ENCODE results near the gene TGM1. TPM values are rescaled to one million over a fixed set of nuclear protein-coding genes. Genes with fewer than 3 reads are reported as not detected.

Gene TGM1
- 7.7 TPM for total RNA-seq

GRCh38 chr14:24262821-24263733 lies at the start of gene TGM1:
TGM1 (minus strand) TSS chr14:24263177; CDS start chr14:24262352, 825 bp downstream.
- DNase-seq (ENCODE audit: low spot score): no peak

GRCh38 chr14:24311837-24312615 lies 49.0 kb upstream of the TGM1 start:
- DNase-seq (ENCODE audit: low spot score): no peak

GRCh38 chr14:24310646-24311604 lies 47.9 kb upstream of the TGM1 start, which contains the start of gene LTB4R:
LTB4R (plus strand) TSS chr14:24311502; CDS start chr14:24315652, 4,150 bp downstream.
- peak; percentile 79 for DNase-seq (ENCODE audit: low spot score)

GRCh38 chr14:24310265-24310645 lies 47.3 kb upstream of the TGM1 start:
- DNase-seq (ENCODE audit: low spot score): no peak

- DNase-seq (ENCODE audit: low spot score): no peak
Measured at GRCh38 chr14:24309538-24310264, 46.7 kb upstream of the TGM1 start, which contains the start of gene LTB4R2. LTB4R2 (plus strand) TSS chr14:24310140; CDS start chr14:24310665, 525 bp downstream.

- no peak for DNase-seq (ENCODE audit: low spot score)
Measured at GRCh38 chr14:24308342-24309124, 45.6 kb upstream of the TGM1 start.

- no peak for DNase-seq (ENCODE audit: low spot score)
Measured at GRCh38 chr14:24307575-24308341, 44.8 kb upstream of the TGM1 start, which contains the start of gene CIDEB. CIDEB (minus strand) TSS chr14:24307977; CDS start chr14:24307858, 119 bp downstream.

- no peak for DNase-seq (ENCODE audit: low spot score)
Measured at GRCh38 chr14:24307156-24307574, 44.2 kb upstream of the TGM1 start.

GRCh38 chr14:24304019-24304387 lies 41.0 kb upstream of the TGM1 start:
- DNase-seq (ENCODE audit: low spot score): no peak

GRCh38 chr14:24300326-24300980 lies 37.5 kb upstream of the TGM1 start:
- DNase-seq (ENCODE audit: low spot score): no peak

GRCh38 chr14:24299255-24300191 lies 36.5 kb upstream of the TGM1 start, which contains the start of the genes DHRS1 and NOP9:
DHRS1 (minus strand) TSS chr14:24299780; CDS start chr14:24299106, 674 bp downstream.
NOP9 (plus strand) TSS chr14:24299850; CDS start chr14:24299955, 105 bp downstream.
- DNase-seq (ENCODE audit: low spot score): peak; percentile 94

GRCh38 chr14:24298892-24299254 lies 35.9 kb upstream of the TGM1 start:
- no peak for DNase-seq (ENCODE audit: low spot score)

- no peak for DNase-seq (ENCODE audit: low spot score)
Measured at GRCh38 chr14:24297190-24297964, 34.4 kb upstream of the TGM1 start.

GRCh38 chr14:24296341-24297157 lies 33.6 kb upstream of the TGM1 start:
- DNase-seq (ENCODE audit: low spot score): peak; percentile 63

- DNase-seq (ENCODE audit: low spot score): no peak
Measured at GRCh38 chr14:24293525-24293924, 30.5 kb upstream of the TGM1 start.
